Keratinocyte (primary cell): ENCODE data around the gene ABHD4. TPM values are rescaled to one million over a fixed set of nuclear protein-coding genes. Genes with fewer than 3 reads are reported as not detected.
"Not testable (repeated sequence)": the region's sequence is repeated elsewhere in the genome, so short reads cannot be mapped to it uniquely, and the experiment has no call there.

Source experiments
- DNase-seq: peaks from one replicate; pipeline ENCODE4 v3.0.0-alpha.2; 2011; ENCODE audit warnings: low read depth, missing footprints, low spot score
- FAIRE-seq: peaks from 2 replicates; lab custom pipeline; 2011; peaks lifted over from hg19 to GRCh38; lab: Jason Lieb, UNC
- H2AFZ ChIP-seq: 2 replicates; pipeline ENCODE4 v1.6.0; 2012; ENCODE audit warnings: low read length, control low read depth, inconsistent platforms; ENCODE audit not compliant: control insufficient read depth
- H3K27ac ChIP-seq: 2 replicates; pipeline ENCODE4 v1.5.1; 2011; ENCODE audit warnings: low read length; ENCODE audit not compliant: control insufficient read depth, insufficient read depth
- H3K27me3 ChIP-seq: 3 replicates; pipeline ENCODE4 v1.6.0; 2011; ENCODE audit warnings: low read length; ENCODE audit not compliant: control insufficient read depth, insufficient read depth; ENCODE audit errors: extremely low read depth
- H3K36me3 ChIP-seq, 2 experiments: 2 replicates in 1 of 2; 3 replicates in 1 of 2; pipeline ENCODE4 v1.5.1; 2011; ENCODE audit warnings: low read length in 2 of 2, mild to moderate bottlenecking in 1 of 2; ENCODE audit not compliant: control insufficient read depth in 2 of 2, insufficient read depth in 2 of 2; ENCODE audit errors: extremely low read depth in 1 of 2
- H3K4me1 ChIP-seq: 3 replicates; pipeline ENCODE4 v1.5.1; 2011; ENCODE audit warnings: low read length; ENCODE audit not compliant: control insufficient read depth, insufficient read depth; ENCODE audit errors: extremely low read depth
- H3K4me2 ChIP-seq: 3 replicates; pipeline ENCODE4 v1.6.0; 2011; ENCODE audit warnings: low read depth, low read length; ENCODE audit not compliant: control insufficient read depth, insufficient read depth; ENCODE audit errors: extremely low read depth
- H3K4me3 ChIP-seq, 3 experiments: fragments of 200-600 bp in 1 of 3; sonication (generic) in 1 of 3; 2 replicates in 2 of 3; 3 replicates in 1 of 3; pipeline ENCODE4 v1.5.1; 2011 to 2016; ENCODE audit warnings: low read length in 3 of 3, mild to moderate bottlenecking in 3 of 3, control low read depth in 2 of 3, inconsistent platforms in 1 of 3, low read depth in 1 of 3, mixed read lengths in 1 of 3, mixed run types in 1 of 3, moderate library complexity in 1 of 3; ENCODE audit not compliant: control insufficient read depth in 2 of 3, insufficient read depth in 2 of 3; ENCODE audit errors: extremely low read depth in 1 of 3
- H3K79me2 ChIP-seq: 2 replicates; pipeline ENCODE4 v1.6.0; 2012; ENCODE audit warnings: low read length; ENCODE audit not compliant: control insufficient read depth, insufficient read depth
- H3K9ac ChIP-seq: 3 replicates; pipeline ENCODE4 v1.6.0; 2011; ENCODE audit warnings: low read length; ENCODE audit not compliant: control insufficient read depth, insufficient read depth; ENCODE audit errors: extremely low read depth
- H3K9me1 ChIP-seq: 3 replicates; pipeline ENCODE4 v1.6.0; 2011; ENCODE audit warnings: low read length; ENCODE audit not compliant: control insufficient read depth, insufficient read depth; ENCODE audit errors: extremely low read depth
- H3K9me3 ChIP-seq: 2 replicates; pipeline ENCODE4 v1.5.1; 2012; ENCODE audit warnings: low read depth, low read length; ENCODE audit not compliant: control insufficient read depth
- H4K20me1 ChIP-seq: 3 replicates; pipeline ENCODE4 v1.6.0; 2011; ENCODE audit warnings: low read length; ENCODE audit not compliant: control insufficient read depth, insufficient read depth; ENCODE audit errors: extremely low read depth
- EZH2 ChIP-seq: IDR thresholded peaks from one replicate; pipeline ENCODE4 v1.6.1; 2012; ENCODE audit warnings: inconsistent platforms, mild to moderate bottlenecking, low read length, moderate library complexity
- dilution Hi-C: fragments of 300-500 bp; cut with MboI; formaldehyde crosslinking; loops from one replicate; pipeline ENCODE4 v1.7.0; 2020; ENCODE audit warnings: low sequenced_read_pairs; ENCODE audit not compliant: extremely low pct_ligation_motif_present
- polyA plus RNA-seq, 5 experiments: library from polyadenylated mRNA; depleted of rRNA in 3 of 5; stranded (reverse) in 3 of 5; stranded (forward) in 1 of 5; unstranded in 1 of 5; fragments of >200 nt; gene quantifications; 1 replicate in 1 of 5; 2 replicates in 3 of 5; 3 replicates in 1 of 5; pipeline versions ENCODE4 v1.2.1 to v1.2.3, GENCODE V29; 2011 to 2012; ENCODE audit warnings: missing spikeins in 2 of 5, low read depth in 1 of 5, low replicate concordance in 1 of 5
- TF ChIP-seq, protein P1 (sequence below), 3 experiments: IDR thresholded peaks in 1 of 3; conservative IDR thresholded peaks in 1 of 3; optimal IDR thresholded peaks in 1 of 3; 2 replicates in 2 of 3; 3 replicates in 1 of 3; pipeline versions ENCODE3 to v1.5.1; 2011; ENCODE audit warnings: low read length in 3 of 3, mild to moderate bottlenecking in 3 of 3, moderate library complexity in 2 of 3, control low read depth in 1 of 3, inconsistent platforms in 1 of 3; ENCODE audit not compliant: insufficient read depth in 2 of 3; ENCODE audit errors: extremely low read depth in 1 of 3

The ABHD4 gene
- polyA plus RNA-seq, 1 donor (not counting 4 experiments of a cell fraction or from before 2014, with no cell fraction given) = 17.7 TPM

DNA sequence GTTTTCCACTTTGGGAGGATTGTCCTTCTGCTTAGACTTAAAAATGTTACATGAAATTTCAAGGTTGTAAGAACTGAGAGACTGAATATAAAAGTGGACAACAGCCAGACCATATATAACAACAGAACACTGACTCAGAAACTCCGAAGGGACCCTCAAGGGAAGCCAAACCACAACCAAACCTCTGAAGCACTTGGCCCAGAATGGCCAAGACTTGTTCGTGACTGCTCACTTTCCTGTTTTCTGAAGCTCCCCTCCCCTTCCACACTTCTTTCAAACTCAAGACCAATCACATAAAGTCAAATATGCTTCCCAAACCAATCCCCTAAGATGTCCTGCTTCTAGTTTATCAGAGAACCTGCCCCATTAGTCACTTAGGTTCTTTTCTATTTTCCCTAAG, 32.4 kb downstream of the ABHD4 start:
- no peak for FAIRE-seq

DNA sequence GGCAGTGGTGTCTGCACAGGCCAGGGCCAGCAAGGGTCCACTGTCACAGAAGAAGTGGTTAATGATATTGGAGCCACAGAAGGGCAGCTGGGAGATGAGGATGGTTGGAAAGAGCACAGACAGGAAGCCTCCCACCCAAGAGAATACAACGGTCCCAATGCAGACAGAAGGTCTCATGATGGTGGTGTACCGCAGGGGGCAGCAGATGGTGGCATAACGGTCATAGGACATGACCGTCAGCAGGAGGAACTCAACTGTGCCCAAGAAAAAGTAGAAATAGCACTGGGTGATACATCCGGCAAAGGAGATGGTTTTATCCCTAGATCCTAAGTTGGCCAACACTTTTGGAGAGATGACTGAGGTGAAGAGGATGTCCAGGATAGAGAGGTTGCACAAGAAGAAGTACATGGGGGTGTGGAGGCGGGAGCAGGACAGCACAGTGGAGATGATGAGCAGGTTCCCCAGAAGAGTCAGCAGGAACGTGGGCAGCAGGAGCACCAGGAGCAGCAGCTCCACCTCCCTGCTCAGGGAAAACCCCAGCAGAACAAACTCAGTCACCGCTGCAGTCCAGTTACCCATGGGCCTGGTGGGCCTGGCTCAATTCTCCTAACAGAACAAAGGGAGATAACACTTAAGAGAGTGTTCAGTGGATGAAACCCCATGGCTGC, 36.3 kb downstream of the ABHD4 start:
- Histone ChIP-seq H3K4me3 (no peak overlapping the region), H3K4me1 (no peaks in the 10 kb centered on the region), H3K79me2 (no peaks in the 10 kb centered on the region), H3K4me2 (no peak overlapping the region), H3K27ac (no peak overlapping the region), H3K36me3 (no peaks in the 10 kb centered on the region), H4K20me1 (no peaks in the 10 kb centered on the region), H3K9ac (no peak overlapping the region), H3K9me1 (no peaks in the 10 kb centered on the region), H2AFZ (no peak overlapping the region), H3K27me3 (no peaks in the 10 kb centered on the region), H3K9me3 (no peaks in the 10 kb centered on the region)
- FAIRE-seq = no peak
- DNase-seq = no peak
- TF ChIP-seq EZH2 = no peak
- TF ChIP-seq, protein P1, sequence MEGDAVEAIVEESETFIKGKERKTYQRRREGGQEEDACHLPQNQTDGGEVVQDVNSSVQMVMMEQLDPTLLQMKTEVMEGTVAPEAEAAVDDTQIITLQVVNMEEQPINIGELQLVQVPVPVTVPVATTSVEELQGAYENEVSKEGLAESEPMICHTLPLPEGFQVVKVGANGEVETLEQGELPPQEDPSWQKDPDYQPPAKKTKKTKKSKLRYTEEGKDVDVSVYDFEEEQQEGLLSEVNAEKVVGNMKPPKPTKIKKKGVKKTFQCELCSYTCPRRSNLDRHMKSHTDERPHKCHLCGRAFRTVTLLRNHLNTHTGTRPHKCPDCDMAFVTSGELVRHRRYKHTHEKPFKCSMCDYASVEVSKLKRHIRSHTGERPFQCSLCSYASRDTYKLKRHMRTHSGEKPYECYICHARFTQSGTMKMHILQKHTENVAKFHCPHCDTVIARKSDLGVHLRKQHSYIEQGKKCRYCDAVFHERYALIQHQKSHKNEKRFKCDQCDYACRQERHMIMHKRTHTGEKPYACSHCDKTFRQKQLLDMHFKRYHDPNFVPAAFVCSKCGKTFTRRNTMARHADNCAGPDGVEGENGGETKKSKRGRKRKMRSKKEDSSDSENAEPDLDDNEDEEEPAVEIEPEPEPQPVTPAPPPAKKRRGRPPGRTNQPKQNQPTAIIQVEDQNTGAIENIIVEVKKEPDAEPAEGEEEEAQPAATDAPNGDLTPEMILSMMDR (optimal IDR thresholded peaks at IDR 0.05 in 1 of 3, IDR thresholded peaks at IDR 0.05 in 1 of 3, conservative IDR thresholded peaks at IDR 0.05 in 1 of 3; ENCODE audit: extremely low read depth in 1 of 3, insufficient read depth in 2 of 3, low read length in 3 of 3) = no peak
- dilution Hi-C loops = no loop called here

More for the DNA sequence above, 32.4 kb downstream of the ABHD4 start:
- H3K9me3 ChIP-seq = no peaks in the 10 kb centered on the region
- no peaks in the 10 kb centered on the region for H3K9me1 ChIP-seq
- H3K79me2 ChIP-seq = no peaks in the 10 kb centered on the region
- H3K9ac ChIP-seq = no peak overlapping the region
- H4K20me1 ChIP-seq = no peaks in the 10 kb centered on the region
- no peak overlapping the region for H3K4me3 ChIP-seq
- no peaks in the 10 kb centered on the region for H3K4me1 ChIP-seq
- no peaks in the 10 kb centered on the region for H3K27me3 ChIP-seq
- TF ChIP-seq, protein P1 (optimal IDR thresholded peaks at IDR 0.05 in 1 of 3, IDR thresholded peaks at IDR 0.05 in 1 of 3, conservative IDR thresholded peaks at IDR 0.05 in 1 of 3; ENCODE audit: extremely low read depth in 1 of 3, insufficient read depth in 2 of 3, low read length in 3 of 3) = no peak
- no peak for TF ChIP-seq EZH2
- H3K36me3 ChIP-seq = no peaks in the 10 kb centered on the region
- no peak overlapping the region for H2AFZ ChIP-seq
- dilution Hi-C loops = no loop called here
- H3K27ac ChIP-seq = no peak overlapping the region
- no peak for DNase-seq
- no peak overlapping the region for H3K4me2 ChIP-seq

DNA sequence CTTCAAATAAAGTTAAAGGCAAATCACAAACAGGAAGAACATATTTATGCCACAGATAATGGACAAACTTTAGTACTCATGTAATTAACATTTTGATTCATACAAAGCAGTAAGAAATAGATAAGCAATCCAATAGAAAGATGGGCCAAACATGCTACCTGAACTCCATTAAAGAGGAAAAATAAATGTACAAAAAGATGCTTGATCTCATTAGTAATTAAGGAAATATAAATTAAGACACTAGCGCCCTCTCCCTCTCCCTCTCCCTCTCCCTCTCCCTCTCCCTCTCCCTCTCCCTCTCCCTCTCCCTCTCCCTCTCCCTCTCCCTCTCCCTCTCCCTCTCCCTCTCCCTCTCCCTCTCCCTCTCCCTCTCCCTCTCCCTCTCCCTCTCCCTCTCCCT, 37.9 kb downstream of the ABHD4 start:
- H2AFZ ChIP-seq, H3K9me3 ChIP-seq, H3K4me3 ChIP-seq, H3K79me2 ChIP-seq, FAIRE-seq, H3K27ac ChIP-seq, H3K4me2 ChIP-seq, dilution Hi-C loops, H3K9me1 ChIP-seq, H3K27me3 ChIP-seq, DNase-seq, H3K36me3 ChIP-seq, H4K20me1 ChIP-seq, H3K4me1 ChIP-seq, H3K9ac ChIP-seq: not testable (repeated sequence)
